Activated CD4-positive, CD25-positive, alpha-beta regulatory T cell treated with anti-CD3 and anti-CD28 coated beads, Interleukin-2, amount 50 U/mL, for 16 hours (primary cell): Measurements from ENCODE around the gene EMX1.

Source experiments
- DNase-seq: peaks from one replicate; pipeline ENCODE4 v3.0.0-alpha.2; 2020; ENCODE audit warnings: low read depth, low spot score

Gene EMX1

DNA sequence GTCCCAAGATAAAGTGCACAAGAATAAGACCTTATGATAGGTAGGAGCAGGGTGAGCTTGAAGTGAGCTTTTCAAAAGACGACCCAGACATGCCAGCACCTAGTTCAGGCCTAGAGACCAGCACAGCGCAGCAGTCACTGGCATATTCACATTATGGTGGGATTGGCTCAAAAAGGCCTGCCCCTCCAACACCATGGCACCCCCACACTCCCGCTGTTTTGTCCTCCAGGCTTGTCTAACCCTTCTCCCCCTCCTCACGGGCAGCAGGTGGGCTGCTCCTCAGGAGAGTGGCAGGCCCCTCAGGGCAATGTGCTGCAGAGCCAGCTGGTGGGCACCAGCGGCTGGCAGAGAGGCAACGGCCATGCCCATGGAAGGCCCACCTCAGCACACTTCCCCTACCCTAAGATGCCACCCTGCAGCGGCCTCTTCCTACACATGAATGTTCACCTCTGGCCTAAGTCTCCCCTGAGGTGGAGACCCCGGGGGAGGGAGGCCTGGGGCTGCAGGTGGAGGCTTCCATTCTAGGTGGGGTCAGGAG, 25.6 kb downstream of the EMX1 start:
- no peak for DNase-seq

DNA sequence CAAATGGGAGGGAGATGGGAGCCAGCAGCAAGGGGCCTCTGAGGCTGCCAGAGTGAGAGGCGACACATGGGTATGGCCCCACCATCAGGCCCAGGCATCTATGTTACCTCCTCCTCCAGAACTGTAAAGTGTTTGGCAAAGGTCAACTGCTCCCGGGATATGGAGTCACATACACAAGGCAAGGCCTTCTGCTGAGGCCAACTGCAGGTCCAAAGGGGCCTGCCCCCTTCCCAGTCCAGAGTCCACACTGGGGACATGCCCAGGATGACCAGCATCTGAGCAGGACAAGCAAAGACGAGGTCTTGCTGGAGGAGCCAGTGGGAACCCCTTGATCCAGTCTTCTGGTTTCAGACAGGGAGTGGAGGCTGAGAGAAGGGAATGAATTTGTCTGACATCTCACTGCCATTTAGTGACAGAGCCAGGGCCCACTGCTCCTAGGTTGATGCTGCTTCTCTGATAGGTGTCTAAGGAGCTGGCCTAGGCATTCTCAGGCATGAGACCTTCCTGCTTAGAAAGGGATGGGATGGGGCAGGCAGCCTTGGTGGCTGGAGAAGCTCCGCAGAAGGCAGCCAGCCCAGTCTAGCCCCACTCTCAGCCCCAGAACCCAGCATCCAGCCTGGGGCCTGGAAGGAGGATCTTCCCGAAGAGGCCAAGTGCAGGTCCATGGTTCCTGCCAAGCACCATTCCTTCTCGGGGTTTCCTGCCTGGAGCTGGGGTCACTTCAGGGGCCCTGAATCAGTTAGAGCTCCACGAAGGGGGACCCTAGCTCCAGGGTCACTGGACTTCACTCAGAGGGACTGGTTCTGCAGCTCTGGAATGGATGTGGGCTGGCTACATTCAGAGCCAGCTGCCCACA, 26.4 kb downstream of the EMX1 start:
- no peak for DNase-seq

DNA sequence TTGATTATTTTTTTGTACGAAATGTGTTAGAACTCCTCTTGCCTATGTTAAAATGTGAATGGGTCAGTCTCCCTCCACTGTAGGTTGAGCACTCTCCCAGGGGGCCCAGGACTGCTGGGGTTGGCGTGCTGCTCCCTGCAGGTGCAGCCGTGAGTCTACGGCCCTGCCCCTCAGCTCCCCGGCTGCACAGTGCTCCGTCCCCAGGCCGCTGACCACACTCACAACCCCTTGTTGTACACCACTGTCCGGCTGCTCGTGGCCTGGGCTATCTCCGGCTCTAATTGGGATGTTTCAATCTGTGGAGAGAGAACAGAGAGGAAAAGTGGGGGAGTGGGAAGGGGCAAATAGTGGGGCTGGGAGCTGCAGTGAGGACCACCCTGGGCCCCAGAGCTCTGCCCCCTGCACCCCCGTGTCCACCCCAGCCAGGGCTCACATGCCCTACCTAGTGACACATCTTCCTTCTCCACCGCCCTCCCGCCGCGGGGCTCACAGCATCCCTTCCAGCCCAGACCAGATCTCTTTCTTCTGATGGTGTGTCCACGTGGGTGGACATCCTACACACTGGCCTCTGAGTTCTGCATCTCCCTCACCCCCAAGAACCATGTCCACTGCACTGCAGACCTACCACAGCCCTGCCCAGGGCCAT, 27.6 kb downstream of the EMX1 start:
- no peak for DNase-seq

DNA sequence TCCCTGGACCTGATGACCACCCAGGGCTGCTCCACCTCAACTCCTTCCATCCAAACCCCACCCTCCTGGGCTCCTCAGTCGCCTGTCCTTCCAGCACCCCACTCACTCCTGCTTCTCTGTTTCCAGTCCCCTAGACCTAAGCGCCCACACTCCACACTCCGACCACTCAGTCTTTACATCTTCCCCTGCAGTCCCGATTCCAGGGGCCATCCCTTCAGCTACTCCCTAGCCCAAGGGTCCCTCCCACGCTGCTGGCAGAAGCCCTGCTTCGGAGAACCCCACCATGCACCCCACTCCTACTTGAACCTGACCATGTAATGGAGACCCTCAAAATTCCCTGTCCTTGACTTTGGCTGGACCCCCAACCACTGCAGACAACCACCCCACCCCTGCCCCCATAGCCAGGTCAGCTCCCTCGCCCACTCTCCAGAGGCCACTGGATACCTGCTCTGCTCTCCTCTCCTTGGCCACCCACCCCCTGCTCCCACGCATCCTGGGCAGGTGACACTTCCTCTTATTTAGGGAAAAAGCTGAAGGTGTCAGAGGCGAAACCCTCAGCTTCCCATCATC, 28.2 kb downstream of the EMX1 start:
- DNase-seq, result no peak

DNA sequence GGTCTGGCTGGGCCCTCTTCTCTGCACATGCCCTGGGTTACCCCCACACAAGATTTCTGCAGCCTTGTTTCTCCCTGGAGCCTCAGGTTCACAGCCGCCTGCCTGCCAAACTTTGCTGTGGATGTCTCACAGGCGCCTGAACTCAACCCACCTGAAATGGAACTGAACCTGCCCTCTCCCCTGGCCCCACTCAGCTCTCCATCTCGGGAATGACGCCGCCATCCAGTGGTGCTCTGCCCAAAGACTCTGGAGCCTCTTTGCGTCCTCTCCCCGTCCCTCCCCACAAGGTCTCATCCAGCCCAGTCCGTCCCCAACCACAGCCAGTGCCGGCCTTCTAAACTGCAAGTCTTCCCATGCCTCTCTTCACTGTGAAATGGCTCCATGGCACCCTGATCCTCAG, 29.1 kb downstream of the EMX1 start:
- DNase-seq, result no peak

DNA sequence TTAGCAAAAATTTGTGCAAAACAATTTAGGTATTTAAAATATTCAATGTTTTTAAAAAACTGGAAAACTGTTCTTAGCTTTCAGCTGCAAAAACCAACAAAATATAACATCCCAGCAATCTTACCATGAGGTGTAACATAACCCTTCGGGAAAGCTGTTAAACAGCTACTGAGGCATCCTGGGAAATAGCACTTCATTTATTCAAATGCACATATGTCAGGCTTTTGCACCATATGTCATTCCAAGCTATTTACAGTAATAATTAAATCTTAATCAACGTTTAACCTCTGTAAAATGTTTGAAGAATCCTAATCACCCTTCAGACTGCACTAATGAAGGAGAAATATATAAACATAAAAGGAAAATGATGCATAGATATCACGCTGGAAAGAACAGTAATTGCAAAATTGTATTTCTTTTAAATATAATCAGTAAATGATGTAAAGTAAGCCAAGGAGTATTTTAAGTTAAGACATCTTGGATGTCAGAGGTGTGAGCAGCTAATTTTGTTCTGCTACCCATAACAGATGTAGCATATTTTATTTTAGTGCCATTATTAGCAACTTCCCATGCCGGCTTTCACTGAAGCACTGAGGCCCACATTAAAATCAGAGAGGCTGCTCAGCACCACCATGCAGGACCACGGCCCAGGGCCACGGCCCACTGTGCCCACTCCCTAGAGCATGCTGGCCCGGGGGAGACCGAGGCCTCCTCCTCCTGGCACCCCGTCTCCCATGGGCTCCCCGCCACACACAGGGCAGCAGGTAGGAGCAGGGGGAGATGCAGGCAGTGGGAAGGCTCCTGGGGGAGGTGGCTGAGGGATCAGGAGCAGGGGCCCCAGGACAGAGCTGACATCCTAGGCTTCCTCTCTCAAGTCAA, 30.9 kb downstream of the EMX1 start:
- DNase-seq, result no peak

DNA sequence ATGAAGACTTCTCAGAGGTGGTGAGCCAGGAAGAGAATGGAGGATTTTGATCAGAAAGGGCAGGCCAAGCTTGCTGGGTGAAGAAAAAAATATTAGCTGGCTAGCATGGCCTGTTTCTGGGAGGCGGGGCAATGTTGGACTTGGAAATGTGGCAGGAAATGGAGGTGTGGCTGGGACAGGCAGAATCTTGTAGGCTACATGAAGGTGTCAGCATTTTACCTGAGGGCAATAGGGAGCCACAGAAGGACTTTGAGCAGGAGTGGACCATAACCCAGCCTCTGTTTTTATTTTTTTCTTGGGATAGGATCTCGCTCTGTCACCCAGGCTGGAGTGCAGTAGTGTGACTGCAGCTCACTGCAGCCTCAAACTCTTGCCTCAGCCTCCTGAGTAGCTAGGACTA, 31.7 kb downstream of the EMX1 start:
- no peak for DNase-seq

DNA sequence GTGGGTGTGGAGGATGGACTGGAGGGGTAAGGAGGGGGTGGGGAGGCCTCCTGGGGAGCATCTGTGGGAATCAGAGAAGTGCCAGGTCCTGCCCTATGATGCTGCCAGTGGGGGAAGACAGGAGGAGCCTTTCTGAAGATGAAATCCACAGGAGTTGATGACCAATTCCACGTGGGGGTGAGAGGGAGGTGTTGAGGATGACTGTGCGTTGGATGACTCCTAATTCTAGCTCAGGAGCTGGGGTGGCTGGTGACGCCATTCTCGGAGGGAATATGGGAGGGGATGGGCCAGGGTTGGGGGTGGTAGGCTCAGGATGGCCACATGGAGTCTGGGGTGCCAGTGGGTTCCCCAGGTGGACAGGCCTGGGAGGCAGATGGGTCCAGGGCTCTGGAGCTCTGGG, 32.3 kb downstream of the EMX1 start:
- DNase-seq, result no peak

DNA sequence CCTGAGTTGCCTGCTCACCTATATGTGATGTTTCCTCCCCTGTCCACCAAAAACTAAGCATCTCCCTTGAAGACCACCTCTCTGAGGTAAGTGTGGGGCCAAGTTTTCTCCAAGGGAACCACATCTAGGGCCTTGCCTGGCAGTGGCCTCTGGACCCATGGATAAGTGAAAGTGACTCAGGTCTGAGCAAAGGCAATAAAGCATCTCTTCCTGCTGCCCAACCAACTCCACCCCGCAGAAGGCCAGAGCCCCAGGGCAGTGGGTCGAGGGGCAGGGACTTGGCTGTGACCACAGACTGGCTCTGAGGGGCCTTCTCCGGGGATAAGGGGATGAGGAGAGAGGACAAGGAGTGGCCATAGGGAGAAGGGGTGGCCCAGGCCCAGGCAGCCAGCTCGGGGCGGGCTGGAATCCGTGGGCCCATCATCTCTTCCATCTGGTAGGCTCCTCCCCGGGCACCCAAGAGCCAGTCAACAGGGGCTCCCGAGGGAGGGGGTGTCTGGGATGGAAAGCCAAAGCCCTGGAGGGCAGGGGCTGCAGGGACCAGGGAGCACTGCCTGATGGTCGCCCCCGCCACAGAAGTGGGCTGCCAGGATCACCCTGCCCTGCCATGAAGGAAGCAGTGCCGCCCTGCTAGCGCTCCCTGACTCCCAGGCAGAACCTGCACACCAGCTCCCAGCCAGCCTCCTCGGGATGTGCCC, 33.4 kb downstream of the EMX1 start:
- DNase-seq, result no peak

DNA sequence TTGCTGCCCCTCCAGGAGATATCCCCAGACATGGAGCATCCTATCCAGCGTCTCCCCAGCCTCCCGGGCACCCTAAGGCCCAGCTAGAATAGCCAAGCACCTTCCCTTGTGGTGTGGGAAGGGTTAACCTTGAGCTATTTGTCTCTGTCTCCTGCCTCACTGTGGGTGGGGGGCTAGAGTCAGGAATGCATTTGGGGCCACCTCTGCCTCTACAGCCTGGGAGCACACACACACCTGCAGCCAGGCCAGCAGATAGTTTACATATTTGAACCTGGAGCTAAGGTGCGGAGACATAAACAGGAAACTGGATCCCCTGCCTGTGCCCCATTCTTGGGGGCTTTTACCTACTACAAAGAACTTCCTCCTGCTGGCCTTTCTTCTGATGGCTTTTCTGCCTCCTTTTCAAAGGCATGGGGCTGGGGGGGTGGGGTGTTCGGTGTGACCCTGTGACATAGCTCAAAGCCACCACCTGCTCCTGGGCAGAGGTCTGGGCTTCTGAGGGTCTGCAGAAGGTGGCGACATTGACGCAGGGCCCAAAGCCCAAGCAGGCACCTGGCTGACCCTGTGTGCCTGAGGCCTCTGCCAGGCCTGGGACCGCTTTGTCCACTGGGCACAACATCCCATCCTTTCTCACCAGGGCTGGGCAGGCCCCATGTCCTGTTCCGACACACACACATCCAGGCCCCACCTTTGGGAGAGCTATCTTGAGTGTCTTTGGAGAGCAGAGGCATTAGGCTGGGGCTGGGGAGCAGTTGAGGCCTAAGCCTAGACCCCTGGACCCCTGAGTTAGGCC, 34.2 kb downstream of the EMX1 start:
- no peak for DNase-seq

DNA sequence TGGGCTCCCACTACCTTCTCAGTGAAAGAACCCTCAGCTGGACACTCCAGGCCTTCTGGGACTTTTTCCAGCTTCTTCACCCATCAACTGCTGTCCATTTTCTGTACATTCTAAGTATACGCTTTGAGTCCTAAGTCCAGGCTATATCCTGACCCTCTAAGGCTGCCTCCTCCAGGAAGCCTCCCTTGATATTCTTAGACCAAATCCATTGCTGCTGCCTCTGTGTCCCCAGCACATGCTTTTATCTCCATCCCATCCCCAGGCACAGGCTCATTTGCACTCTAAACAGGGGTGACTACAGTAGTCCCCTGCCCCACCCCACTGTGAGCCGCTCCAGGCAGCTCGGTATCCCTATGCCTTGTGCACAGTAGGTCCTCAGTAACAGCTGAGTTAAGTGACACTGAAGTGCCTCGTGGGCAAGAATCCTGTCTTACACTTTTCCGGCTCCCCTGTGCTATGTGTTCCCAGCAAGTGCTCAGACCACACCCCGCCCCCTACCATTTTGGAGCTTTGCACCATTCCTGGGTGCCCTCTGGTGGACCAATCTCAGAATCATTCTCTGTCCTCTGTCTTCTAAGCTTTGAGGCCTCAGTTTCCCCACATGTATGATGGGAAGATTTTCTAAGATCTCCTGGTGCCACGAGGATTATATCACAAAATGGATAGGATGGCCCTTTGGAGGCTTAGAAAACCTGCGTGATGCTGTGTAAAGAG, 34.9 kb downstream of the EMX1 start:
- no peak for DNase-seq

DNA sequence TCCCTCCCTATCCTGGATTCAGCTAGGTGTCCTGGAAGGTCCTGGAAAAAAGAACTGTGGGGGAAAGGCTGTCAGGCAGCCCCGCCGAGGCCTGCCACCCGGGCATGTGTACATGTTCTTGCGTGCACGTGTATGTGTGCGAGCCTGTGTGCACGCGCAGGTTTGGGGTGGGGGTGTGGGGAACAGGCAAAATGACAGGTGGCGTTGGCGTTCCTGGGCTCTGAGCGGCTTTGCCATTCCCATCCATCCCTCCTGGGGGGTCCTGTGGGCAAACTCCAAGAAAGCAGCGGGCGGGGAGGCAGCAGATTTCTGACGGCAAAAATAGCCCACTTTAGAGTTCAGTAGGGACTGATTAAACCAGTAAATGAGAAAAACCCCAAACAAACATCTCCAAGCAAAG, 35.6 kb downstream of the EMX1 start:
- no peak for DNase-seq

DNA sequence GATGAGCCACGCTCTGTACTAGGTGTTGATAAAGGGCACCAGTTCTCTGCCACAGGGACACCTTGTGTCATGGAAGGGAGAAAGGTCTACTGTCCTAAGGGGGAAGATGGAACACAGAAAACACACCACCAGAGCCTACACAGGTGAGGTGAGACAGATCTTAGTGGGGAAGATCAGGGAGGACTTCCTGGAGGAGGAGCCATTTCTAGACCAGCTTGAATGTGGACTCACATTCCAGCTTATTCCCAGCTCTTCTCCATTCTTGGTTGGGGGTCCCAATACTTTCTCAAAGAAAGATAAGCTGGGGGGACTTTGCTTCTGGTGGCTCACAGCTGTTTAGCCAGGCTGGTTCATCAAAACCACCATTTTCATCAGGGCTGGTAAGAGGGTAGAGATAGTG, 36.2 kb downstream of the EMX1 start:
- no peak for DNase-seq

DNA sequence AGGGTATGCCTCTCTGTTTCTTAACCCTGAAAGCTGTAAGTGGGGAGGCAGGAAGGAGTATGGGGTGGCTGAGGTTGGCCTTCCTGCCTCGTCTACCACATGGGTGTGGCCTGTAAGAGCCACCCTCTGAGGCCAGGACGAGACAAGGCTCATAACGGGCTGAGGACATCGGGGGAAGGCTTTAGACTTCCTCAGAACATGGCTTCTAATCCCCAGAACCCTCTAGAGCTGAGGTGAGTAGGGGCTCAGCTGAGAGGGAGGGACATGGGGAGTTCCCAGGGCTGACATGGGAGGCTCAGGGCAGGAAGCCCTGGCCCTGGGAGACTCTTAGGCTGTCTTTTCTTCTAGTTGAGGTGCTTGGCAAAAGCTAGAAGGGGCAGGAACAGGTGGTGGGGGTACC, 36.7 kb downstream of the EMX1 start:
- DNase-seq, result no peak

DNA sequence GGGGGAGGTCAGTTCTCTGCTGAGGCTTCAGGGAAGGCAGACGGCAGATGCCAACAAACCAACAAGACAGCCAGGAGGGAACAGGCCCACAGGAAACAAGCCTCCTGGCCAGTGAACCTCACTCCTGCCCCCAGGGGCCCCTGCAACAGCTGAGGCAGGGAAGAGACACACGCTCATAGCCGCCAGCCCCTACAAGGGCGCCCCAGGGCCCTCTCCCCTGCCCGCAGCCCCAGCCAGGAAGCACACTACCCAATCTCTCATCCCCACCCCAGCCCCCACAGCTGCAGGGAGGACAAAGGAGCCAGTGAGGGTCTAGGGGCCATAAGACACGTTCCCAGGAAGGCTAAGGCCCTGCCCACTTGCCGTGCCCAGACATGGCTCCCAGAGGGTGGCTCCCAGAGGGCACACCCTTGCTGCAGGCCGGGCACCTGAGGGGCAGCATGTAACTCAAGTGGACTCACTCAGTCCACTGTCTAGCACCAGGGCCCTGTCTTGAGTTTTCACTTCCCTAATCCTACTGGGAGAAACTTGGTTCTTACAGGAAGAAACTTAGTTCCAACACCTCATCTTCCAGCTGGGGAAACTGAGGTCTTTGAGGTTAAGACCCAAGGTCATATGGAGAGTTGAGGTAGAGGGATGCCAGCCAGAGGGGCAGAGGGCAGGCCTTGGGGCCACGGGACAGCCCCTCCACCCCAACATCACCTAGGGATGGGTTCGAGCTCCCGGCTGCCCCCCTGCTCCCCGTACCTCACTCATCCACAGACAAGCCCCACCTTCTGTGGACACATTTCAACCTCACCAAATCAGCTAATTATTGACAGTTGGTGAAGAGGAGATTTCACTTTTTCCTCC, 37.3 kb downstream of the EMX1 start:
- DNase-seq, result no peak

DNA sequence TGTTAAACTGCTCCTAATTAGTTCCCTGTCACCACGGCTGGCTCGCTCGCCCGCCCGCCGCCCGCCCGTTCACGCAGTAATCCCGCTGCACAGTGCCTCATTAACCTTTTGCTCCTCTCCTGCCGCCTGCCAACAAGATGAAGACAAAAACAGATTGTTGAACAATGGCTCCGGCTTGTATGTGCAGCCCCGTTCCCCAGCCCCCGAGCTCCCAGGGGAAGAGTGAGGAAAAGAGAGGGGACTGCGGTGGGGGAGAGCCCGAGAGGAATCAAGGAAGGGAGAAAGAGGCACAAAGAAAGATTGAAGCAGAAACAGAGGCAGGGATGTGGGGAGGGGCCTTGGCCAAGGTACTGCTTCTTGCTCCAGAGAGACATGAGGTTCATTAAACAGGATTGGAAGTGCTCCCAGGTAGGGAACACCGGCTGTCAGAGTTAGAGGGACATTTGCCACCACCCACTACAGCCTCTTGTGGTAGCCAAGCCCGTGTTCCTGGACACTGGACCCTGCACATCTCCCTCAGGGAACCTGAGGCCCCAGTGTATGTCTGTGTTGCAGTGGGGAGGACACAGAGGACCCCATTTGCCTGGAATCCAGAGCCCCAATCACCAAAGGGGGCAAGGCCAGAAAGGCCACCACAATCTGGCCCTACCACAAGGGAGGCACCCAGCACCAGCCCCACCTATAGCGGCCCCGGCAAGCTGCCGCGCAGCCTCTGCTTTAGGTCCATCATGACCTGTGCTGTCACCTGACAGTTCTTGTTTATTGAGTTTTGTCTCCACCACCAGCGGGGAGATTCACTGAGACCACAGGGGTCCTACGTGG, 38.1 kb downstream of the EMX1 start:
- DNase-seq, result no peak

DNA sequence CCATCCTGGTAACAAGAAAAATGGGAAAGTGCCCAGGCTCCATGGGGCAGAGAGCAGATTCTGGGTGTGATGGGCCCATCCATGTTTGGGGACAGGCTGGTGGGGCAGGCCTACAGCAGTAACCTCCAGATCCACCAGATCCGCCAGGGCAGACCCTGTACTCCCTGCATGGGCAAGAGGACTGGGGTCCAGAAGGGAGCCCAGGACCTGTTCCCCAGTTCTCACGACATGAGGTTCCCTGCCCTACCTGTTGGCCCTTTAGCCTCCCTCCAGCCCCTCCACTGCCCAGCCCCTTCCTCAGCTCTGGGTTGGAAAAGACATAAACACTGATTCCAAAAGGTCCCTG, 38.7 kb downstream of the EMX1 start:
- DNase-seq, result no peak

DNA sequence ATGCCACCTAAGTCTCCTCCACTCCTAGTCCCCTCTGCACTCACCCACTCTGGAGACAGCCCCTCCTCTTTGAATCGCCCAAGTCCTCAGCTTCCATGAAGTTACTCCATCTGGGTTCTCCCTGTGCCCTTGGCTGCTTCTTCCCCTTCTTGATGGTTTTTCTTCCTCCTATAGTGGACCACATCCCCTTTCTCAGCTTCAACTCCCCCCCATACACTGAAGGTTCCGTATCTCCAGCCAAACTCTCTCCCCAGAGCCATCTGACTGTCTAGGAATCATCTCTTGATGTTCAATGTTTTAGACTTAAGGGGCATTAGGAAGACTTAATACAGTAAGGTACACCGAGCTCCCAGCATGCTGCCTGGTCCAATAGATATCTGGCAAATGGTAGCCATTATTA, 39.6 kb downstream of the EMX1 start:
- no peak for DNase-seq
